Chondrocyte (in vitro differentiated cells): ENCODE results near the gene PRSS1. TPM values are rescaled to one million over a fixed set of nuclear protein-coding genes. Genes with fewer than 3 reads are reported as not detected.

Experiments used
- DNase-seq: peaks from one replicate; pipeline ENCODE4 v3.0.0; 2021; ENCODE audit warnings: mixed read lengths, low spot score
- H3K27ac Mint-ChIP-seq: one replicate; pipeline ENCODE4 v1.8.0; 2021; ENCODE audit warnings: mild to moderate bottlenecking, moderate library complexity, mixed read lengths; ENCODE audit not compliant: unreplicated experiment
- H3K27me3 Mint-ChIP-seq: 2 replicates; pipeline ENCODE4 v1.8.0; 2021; ENCODE audit warnings: low read depth, mixed read lengths
- H3K36me3 Mint-ChIP-seq: 2 replicates; pipeline ENCODE4 v1.8.0; 2021; ENCODE audit warnings: low read depth, mixed read lengths
- H3K4me1 Mint-ChIP-seq: 2 replicates; pipeline ENCODE4 v1.8.0; 2021; ENCODE audit warnings: low read depth, mild to moderate bottlenecking, mixed read lengths
- H3K4me3 Mint-ChIP-seq: one replicate; pipeline ENCODE4 v1.8.0; 2021; ENCODE audit warnings: mild to moderate bottlenecking, moderate library complexity, mixed read lengths; ENCODE audit not compliant: unreplicated experiment
- H3K9me3 Mint-ChIP-seq: 2 replicates; pipeline ENCODE4 v1.8.0; 2021; ENCODE audit warnings: low read depth, mixed read lengths
- CTCF ChIP-seq: fragments of 200-600 bp; sonication (generic); IDR thresholded peaks from 2 replicates; pipeline ENCODE4 v1.5.0; 2021; ENCODE audit warnings: antibody characterized with exemption, mild to moderate bottlenecking, moderate library complexity
- total RNA-seq: library from RNA; stranded (reverse); gene quantifications from 3 replicates; pipeline ENCODE4 v1.2.1, GENCODE V29; 2021

PRSS1 gene
- total RNA-seq, 1 donor from 2014 or later = not detected

DNA sequence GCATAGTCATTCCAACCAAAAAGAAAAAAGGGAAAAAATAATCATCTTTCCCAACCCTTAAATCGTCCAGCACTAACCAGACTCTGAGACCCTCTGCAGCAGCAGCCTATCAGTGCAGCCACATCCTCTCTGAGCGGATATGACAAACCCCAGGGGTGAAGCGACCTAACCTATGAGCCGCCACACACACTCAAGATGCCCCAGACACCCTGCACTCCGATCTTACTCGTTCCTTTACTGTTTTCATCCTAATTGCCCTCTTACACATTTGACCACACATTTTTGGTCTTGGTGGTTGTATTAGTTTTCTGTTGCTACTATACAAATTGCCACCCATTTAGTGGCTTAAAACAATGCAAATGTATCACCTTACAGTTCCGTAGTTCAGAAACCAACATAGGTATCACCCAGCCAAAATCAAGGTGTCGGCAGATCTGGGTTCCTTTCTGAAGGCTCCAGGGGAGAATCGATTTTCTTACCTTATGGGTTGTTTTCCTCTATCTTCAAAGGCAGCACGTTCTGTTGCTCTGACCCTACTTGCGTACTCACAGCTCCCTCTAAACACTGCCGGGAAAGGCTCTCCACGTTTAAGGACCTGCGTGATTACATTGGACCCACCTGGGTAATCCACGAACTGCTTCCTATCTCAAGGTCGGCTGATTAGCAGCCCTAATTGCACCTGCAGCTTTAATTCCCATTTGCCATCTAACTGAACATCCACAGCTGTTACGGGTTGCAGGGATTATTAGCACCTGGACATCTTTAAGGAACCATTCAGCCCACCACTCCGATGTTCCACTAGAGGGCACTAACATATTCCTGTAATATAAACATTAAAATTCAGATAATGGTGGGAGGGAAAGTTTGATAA, 37.3 kb upstream of the PRSS1 start:
- H3K27ac Mint-ChIP-seq = no peak overlapping the region
- no peak overlapping the region for H3K4me3 Mint-ChIP-seq
- no peak for DNase-seq
- peaks cover 12% of the 10 kb centered on the region for H3K27me3 Mint-ChIP-seq
- peak; percentile 74 for TF ChIP-seq CTCF
- H3K36me3 Mint-ChIP-seq = no peaks in the 10 kb centered on the region
- H3K9me3 Mint-ChIP-seq = no peaks in the 10 kb centered on the region
- H3K4me1 Mint-ChIP-seq = no peaks in the 10 kb centered on the region

- H3K27ac Mint-ChIP-seq = no peak overlapping the region
- no peaks in the 10 kb centered on the region for H3K4me1 Mint-ChIP-seq
- H3K4me3 Mint-ChIP-seq = no peak overlapping the region
- no peaks in the 10 kb centered on the region for H3K9me3 Mint-ChIP-seq
- H3K27me3 Mint-ChIP-seq = peaks cover 12% of the 10 kb centered on the region
- TF ChIP-seq CTCF = peak; percentile 30
- H3K36me3 Mint-ChIP-seq = no peaks in the 10 kb centered on the region
- DNase-seq = no peak
Measured at GRCh38 chr7:142712617-142712957, 36.7 kb upstream of the PRSS1 start.

DNA sequence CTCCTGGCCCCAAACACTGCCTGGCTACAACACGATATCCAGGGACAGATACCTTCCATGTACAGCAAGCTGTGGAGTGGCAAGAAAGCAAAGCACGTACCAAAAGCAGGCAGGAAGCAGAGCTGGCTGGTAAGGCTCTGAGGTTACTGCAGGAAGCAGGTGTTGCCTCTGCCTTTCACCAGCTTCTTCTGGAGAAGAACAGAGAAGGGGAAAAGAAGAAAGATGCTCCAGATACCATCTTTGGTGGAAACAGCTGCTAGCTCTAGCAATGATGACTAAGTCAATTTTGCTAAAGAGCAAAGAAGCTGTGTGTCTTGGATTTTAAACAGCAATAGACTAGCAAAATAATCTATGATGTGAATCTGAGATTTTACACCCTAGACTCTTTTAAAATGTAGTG, 34.9 kb upstream of the PRSS1 start:
- Mint-ChIP-seq H3K4me3 (no peak overlapping the region), H3K9me3 (no peaks in the 10 kb centered on the region), H3K36me3 (no peaks in the 10 kb centered on the region), H3K27ac (no peak overlapping the region), H3K27me3 (peaks cover 12% of the 10 kb centered on the region), H3K4me1 (no peaks in the 10 kb centered on the region)
- TF ChIP-seq CTCF = no peak
- DNase-seq = no peak

DNA sequence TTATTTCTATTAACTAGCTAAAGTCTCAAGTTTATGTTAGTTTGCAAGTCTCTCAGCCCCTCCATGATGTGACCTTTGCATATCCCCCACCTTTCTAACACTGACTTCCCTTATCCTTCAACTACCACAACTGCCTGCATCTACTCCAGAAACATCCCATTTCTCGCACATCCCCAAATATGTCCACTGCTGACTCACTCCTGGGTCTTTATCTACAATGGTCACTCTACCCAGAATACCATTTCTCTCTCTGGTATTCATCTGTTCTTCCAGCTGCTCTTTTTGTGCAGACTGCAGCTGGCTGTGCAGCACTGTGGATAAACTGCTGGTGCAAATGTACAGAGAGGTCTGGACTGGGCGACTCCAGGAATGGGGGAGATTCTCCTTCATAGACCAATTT, 32.7 kb upstream of the PRSS1 start:
- H3K27ac Mint-ChIP-seq = no peak overlapping the region
- TF ChIP-seq CTCF = no peak
- H3K9me3 Mint-ChIP-seq = no peaks in the 10 kb centered on the region
- H3K4me3 Mint-ChIP-seq = no peak overlapping the region
- peaks cover 14% of the 10 kb centered on the region for H3K27me3 Mint-ChIP-seq
- DNase-seq = no peak
- H3K36me3 Mint-ChIP-seq = no peaks in the 10 kb centered on the region
- H3K4me1 Mint-ChIP-seq = no peaks in the 10 kb centered on the region

- Mint-ChIP-seq H3K4me3 (no peak overlapping the region), H3K4me1 (no peaks in the 10 kb centered on the region), H3K36me3 (no peaks in the 10 kb centered on the region), H3K27me3 (peaks cover 20% of the 10 kb centered on the region), H3K9me3 (no peaks in the 10 kb centered on the region), H3K27ac (no peak overlapping the region)
- DNase-seq = no peak
- TF ChIP-seq CTCF = no peak
Measured at GRCh38 chr7:142717453-142717852, 31.8 kb upstream of the PRSS1 start.
